Endodermal cell (in vitro differentiated cells): ENCODE data around the gene ALAS1. TPM values are rescaled to one million over a fixed set of nuclear protein-coding genes. Genes with fewer than 3 reads are reported as not detected.

Experiments
- DNase-seq: peaks from one replicate; pipeline ENCODE4 v3.0.0-alpha.2; 2017
- H3K27ac ChIP-seq: 2 replicates; pipeline ENCODE4 v1.5.1; 2013; ENCODE audit warnings: mild to moderate bottlenecking, low read depth, low read length, moderate library complexity
- H3K27me3 ChIP-seq: 2 replicates; pipeline ENCODE4 v1.6.1; 2013; ENCODE audit warnings: mild to moderate bottlenecking, low read length, moderate library complexity; ENCODE audit not compliant: insufficient read depth, control insufficient read depth, poor library complexity, severe bottlenecking
- H3K36me3 ChIP-seq: 2 replicates; pipeline ENCODE4 v1.7.0; 2013; ENCODE audit warnings: mild to moderate bottlenecking, low read length, moderate library complexity; ENCODE audit not compliant: control insufficient read depth, insufficient read depth
- H3K4me1 ChIP-seq: one replicate; pipeline ENCODE4 v1.7.0; 2013; ENCODE audit warnings: low read length; ENCODE audit not compliant: control insufficient read depth, insufficient read depth
- H3K4me3 ChIP-seq: 2 replicates; pipeline ENCODE4 v1.5.1; 2013; ENCODE audit warnings: mild to moderate bottlenecking, low read length, moderate library complexity
- H3K9ac ChIP-seq: 2 replicates; pipeline ENCODE4 v1.6.1; 2013; ENCODE audit warnings: mild to moderate bottlenecking, low read length, moderate library complexity; ENCODE audit not compliant: poor library complexity, severe bottlenecking; ENCODE audit errors: extremely low read depth
- H3K9me3 ChIP-seq: 2 replicates; pipeline ENCODE4 v1.6.1; 2013; ENCODE audit warnings: mild to moderate bottlenecking, low read length, moderate library complexity; ENCODE audit not compliant: control insufficient read depth
- H3K27ac Mint-ChIP-seq: 2 replicates; pipeline ENCODE4 v1.8.0; 2020; ENCODE audit warnings: mixed read lengths
- H3K27me3 Mint-ChIP-seq: 2 replicates; pipeline ENCODE4 v1.8.0; 2021; ENCODE audit warnings: mild to moderate bottlenecking, mixed read lengths; ENCODE audit not compliant: insufficient read depth
- H3K36me3 Mint-ChIP-seq: 2 replicates; pipeline ENCODE4 v1.8.0; 2020; ENCODE audit warnings: low read depth, mixed read lengths
- H3K4me1 Mint-ChIP-seq: 2 replicates; pipeline ENCODE4 v1.8.0; 2020; ENCODE audit warnings: mixed read lengths
- H3K4me3 Mint-ChIP-seq: 2 replicates; pipeline ENCODE4 v1.8.0; 2020; ENCODE audit warnings: mild to moderate bottlenecking, moderate library complexity, mixed read lengths
- H3K9me3 Mint-ChIP-seq: 2 replicates; pipeline ENCODE4 v1.8.0; 2020; ENCODE audit warnings: mild to moderate bottlenecking, mixed read lengths
- CTCF ChIP-seq: fragments of 200-600 bp; sonication (generic); conservative IDR thresholded peaks from 2 replicates; pipeline ENCODE4 v1.5.0; 2021; ENCODE audit warnings: antibody characterized with exemption, mild to moderate bottlenecking
- WGBS, 2 experiments: methylation state at CpG; one replicate each; pipeline versions ENCODE4 v1.1.5 to v1.1.7; 2013; ENCODE audit warnings: missing lambda C conversion rate in 2 of 2, mixed read lengths in 1 of 2; ENCODE audit not compliant: insufficient coverage in 1 of 2, insufficient read length in 1 of 2; 5-methylcytosine and 5-hydroxymethylcytosine counted together
- total RNA-seq, 2 donors: library from RNA; stranded (reverse); fragmentation: NEBNext Ultra II Directional in 1 of 2; extraction: Animal tissue kit (Norgen Biotek cat#: 25700) in 1 of 2; gene quantifications; 2 replicates in 1 of 2; 3 replicates in 1 of 2; pipeline ENCODE4 v1.2.1, GENCODE V29; 2021

Gene ALAS1
- total RNA-seq, 2 donors from 2014 or later, result 33.6 to 50.1 TPM

GRCh38 chr3:52221141-52221562 is 23.2 kb downstream of the ALAS1 start:
- Histone ChIP-seq H3K27ac (no peak overlapping the region), H3K4me1 (peaks cover 8% of the 10 kb centered on the region), H3K27me3 (no peaks in the 10 kb centered on the region), H3K36me3 (no peaks in the 10 kb centered on the region), H3K9me3 (no peaks in the 10 kb centered on the region), H3K9ac (no peak overlapping the region), H3K4me3 (no peak overlapping the region)
- no peak for TF ChIP-seq CTCF
- Mint-ChIP-seq H3K4me3 (no peak overlapping the region), H3K9me3 (no peaks in the 10 kb centered on the region), H3K27ac (no peak overlapping the region), H3K4me1 (peaks cover 10% of the 10 kb centered on the region), H3K36me3 (no peaks in the 10 kb centered on the region), H3K27me3 (no peaks in the 10 kb centered on the region)
- DNase-seq, result peak; percentile 45
- 94 to 96% methylated on average over 22 to 27 of the region's 27 CpGs for WGBS, 2 experiments

DNA sequence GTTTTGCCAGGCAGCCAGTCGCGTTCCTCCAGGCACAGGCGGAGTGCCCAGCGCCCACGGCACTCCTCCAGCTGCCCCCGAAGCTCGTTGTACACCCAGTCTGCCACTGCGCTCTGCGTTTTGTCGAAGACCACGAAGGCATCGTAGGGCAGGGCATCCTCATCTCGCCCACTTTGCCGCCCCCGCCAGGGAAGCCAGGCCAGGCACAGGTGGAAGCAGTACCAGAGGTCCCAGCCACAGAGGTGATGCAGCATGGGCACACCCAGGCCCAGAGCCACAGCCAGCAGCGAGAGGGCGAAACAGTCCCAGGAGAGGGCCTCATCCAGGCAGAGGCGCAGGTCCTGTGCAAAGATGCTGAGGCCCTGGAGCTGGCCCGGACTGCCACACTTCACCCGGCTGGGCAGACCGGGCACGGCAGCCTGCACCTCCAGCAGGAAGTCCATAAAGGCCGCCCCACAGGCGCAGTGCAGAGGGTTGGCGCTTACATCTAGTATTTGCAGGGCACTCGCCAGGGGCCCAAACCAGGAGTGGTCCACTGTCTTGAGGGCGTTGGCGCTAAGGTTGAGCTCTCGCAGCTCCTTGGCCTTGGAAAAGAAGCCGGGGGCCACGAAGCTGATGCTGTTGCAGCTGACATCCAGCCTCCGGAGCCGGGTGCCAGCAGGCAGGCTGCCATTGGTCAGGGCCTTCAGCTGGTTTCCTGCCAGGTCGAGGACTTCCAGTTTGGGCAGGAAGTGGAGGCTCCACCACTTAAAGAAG is 23.8 kb downstream of the ALAS1 start:
- WGBS, 2 experiments, result 94 to 95% methylated on average over 33 to 34 of the region's 34 CpGs
- DNase-seq, result peak; percentile 46
- peaks cover 10% of the 10 kb centered on the region for H3K4me1 Mint-ChIP-seq

More for the DNA sequence above, 23.8 kb downstream of the ALAS1 start:
- H3K27me3 ChIP-seq, result no peaks in the 10 kb centered on the region
- Mint-ChIP-seq H3K4me3 (no peak overlapping the region), H3K27ac (no peak overlapping the region), H3K36me3 (no peaks in the 10 kb centered on the region), H3K27me3 (no peaks in the 10 kb centered on the region), H3K9me3 (no peaks in the 10 kb centered on the region)
- H3K9me3 ChIP-seq, result no peaks in the 10 kb centered on the region
- H3K9ac ChIP-seq, result no peak overlapping the region
- no peak overlapping the region for H3K4me3 ChIP-seq
- peaks cover 8% of the 10 kb centered on the region for H3K4me1 ChIP-seq
- H3K27ac ChIP-seq, result no peak overlapping the region
- no peak for TF ChIP-seq CTCF
- no peaks in the 10 kb centered on the region for H3K36me3 ChIP-seq
